GM12878 (cell line): ENCODE results near the gene CCDC6. TPM values are rescaled to one million over a fixed set of nuclear protein-coding genes. Genes with fewer than 3 reads are reported as not detected.

Experiments used
- ZNF592 ChIP-seq: fragments of 450-650 bp; IDR thresholded peaks from 2 replicates; pipeline ENCODE4 v1.6.1; 2017; ENCODE audit warnings: mild to moderate bottlenecking, moderate library complexity
- polyA plus RNA-seq, 11 experiments: library from polyadenylated mRNA; depleted of rRNA in 4 of 11; unstranded in 6 of 11; stranded (reverse) in 5 of 11; fragments of >200 nt; fragmentation: Nextera tagmentation in 4 of 11; fragmentation: Illumina TruSeq in 1 of 11; extraction: Ambion mirVana in 4 of 11; extraction: Trizol in 1 of 11; gene quantifications; 1 replicate in 1 of 11; 2 replicates in 10 of 11; pipeline versions ENCODE4 v1.2.1 to v1.2.3, GENCODE V29; 2011 to 2016; ENCODE audit warnings: inconsistent platforms in 2 of 11, missing spikeins in 2 of 11, low read depth in 1 of 11
- total RNA-seq, 4 experiments: library from RNA; depleted of rRNA in 3 of 4; stranded (reverse); fragments of >200 nt in 3 of 4; fragmentation: Illumina TruSeq in 1 of 4; extraction: Trizol in 1 of 4; gene quantifications; 2 replicates each; pipeline versions ENCODE4 v1.2.1 to v1.2.3, GENCODE V29; 2013 to 2021
- TF ChIP-seq, protein P1 (sequence below): IDR thresholded peaks from 2 replicates; pipeline ENCODE4 v1.6.1; 2012; ENCODE audit warnings: mild to moderate bottlenecking, low read depth, low read length

Gene CCDC6
- total and polyA plus RNA-seq, 10 of the 15 experiments (the other 5 are each of a cell fraction or from before 2014, with no cell fraction given), result 11.8 to 46.2 (median 26.7) TPM

DNA sequence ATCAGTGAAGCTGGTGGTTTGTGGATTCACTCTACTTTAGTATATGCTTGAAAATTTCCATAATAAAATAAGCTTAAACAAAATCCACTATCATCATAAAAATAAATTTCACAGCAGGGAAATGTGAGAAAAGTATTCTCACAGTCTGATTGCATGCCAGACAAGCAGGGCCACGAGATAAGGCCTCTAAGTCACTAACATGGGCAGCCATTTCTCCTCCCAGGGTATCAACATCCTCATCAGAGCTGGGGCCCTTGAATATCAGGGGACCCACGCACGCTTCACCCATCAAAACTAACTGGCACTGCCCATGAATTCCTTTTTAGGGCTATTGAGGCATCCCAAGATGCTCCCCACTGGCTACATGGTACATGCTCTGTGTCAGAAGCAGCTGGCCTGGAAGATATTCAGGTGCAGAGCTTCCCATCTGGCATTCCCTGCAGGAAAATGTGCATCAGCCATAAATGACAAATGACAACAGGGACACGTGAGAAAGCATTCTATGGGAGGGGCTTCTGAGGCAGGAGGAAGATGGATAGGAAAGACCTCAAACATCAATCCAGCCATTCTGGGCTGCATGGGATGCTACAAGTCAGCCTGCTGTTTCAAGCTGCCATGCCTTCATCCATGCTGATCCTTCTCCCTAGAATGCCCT is 17.4 kb downstream of the CCDC6 start (continued):
- TF ChIP-seq, protein P1, sequence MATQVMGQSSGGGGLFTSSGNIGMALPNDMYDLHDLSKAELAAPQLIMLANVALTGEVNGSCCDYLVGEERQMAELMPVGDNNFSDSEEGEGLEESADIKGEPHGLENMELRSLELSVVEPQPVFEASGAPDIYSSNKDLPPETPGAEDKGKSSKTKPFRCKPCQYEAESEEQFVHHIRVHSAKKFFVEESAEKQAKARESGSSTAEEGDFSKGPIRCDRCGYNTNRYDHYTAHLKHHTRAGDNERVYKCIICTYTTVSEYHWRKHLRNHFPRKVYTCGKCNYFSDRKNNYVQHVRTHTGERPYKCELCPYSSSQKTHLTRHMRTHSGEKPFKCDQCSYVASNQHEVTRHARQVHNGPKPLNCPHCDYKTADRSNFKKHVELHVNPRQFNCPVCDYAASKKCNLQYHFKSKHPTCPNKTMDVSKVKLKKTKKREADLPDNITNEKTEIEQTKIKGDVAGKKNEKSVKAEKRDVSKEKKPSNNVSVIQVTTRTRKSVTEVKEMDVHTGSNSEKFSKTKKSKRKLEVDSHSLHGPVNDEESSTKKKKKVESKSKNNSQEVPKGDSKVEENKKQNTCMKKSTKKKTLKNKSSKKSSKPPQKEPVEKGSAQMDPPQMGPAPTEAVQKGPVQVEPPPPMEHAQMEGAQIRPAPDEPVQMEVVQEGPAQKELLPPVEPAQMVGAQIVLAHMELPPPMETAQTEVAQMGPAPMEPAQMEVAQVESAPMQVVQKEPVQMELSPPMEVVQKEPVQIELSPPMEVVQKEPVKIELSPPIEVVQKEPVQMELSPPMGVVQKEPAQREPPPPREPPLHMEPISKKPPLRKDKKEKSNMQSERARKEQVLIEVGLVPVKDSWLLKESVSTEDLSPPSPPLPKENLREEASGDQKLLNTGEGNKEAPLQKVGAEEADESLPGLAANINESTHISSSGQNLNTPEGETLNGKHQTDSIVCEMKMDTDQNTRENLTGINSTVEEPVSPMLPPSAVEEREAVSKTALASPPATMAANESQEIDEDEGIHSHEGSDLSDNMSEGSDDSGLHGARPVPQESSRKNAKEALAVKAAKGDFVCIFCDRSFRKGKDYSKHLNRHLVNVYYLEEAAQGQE, result no peak
- TF ChIP-seq ZNF592, result no peak
